HCT116 (cell line): ENCODE data around the gene SORCS2. TPM values are rescaled to one million over a fixed set of nuclear protein-coding genes. Genes with fewer than 3 reads are reported as not detected.

Experiments used
- ATAC-seq: fragments of 200-7000 bp; cut with Tn5 transposase; 2 replicates; pipeline ENCODE4 v1.9.1; 2020; ENCODE audit warnings: mild to moderate bottlenecking, moderate library complexity
- BruUV-seq: library from RNA; stranded (reverse); fragments of 400-500 nt; replicated peaks from 2 replicates; lab custom pipeline; 2021; lab: Mats Ljungman, UMichigan
- CTCF ChIA-PET: fragments of 300-600 bp; sonication (Branson Sonifier 250); formaldehyde crosslinking; loops from one replicate; lab custom pipeline; 2021; ENCODE audit warnings: antibody characterized with exemption; lab: Charles Lee
- POLR2A ChIA-PET: fragments of 300-600, 350-600 bp; sonication (Branson Sonifier 250); formaldehyde crosslinking; loops from one replicate; lab custom pipeline; 2021; ENCODE audit warnings: antibody characterized with exemption; lab: Charles Lee
- RAD21 ChIA-PET, 2 experiments: fragments of 300-600 bp; sonication (Branson Sonifier 250); formaldehyde crosslinking; loops; one replicate each; lab custom pipeline; 2023; ENCODE audit warnings: low total read pairs in 2 of 2; ENCODE audit not compliant: uncharacterized antibody in 2 of 2, unreplicated experiment in 2 of 2, low non-redundant PET in 1 of 2; lab: Charles Lee
- DNase-seq: peaks from one replicate; pipeline ENCODE4 v3.0.0-alpha.2; 2010; ENCODE audit warnings: low read depth, low spot score
- H2AFZ ChIP-seq: fragments of 200-600 bp; shearing (Covaris generic), sonication (generic); 2 replicates; pipeline ENCODE4 v1.6.1; 2017; ENCODE audit warnings: low read depth, mixed run types, mixed read lengths, antibody characterized with exemption, low read length; ENCODE audit not compliant: poor library complexity, severe bottlenecking
- H3K27ac ChIP-seq: 2 replicates; pipeline ENCODE4 v1.5.1; 2012; ENCODE audit warnings: low read depth, low read length
- H3K27me3 ChIP-seq: fragments of 200-600 bp; sonication (generic); 2 replicates; pipeline ENCODE4 v1.6.1; 2016; ENCODE audit warnings: mixed run types, low read length, mixed read lengths; ENCODE audit not compliant: insufficient read depth
- H3K36me3 ChIP-seq, 2 experiments: fragments of 200-500 bp in 1 of 2; fragments of 200-600 bp in 1 of 2; sonication (Bioruptor generic) in 1 of 2; sonication (generic) in 1 of 2; 2 replicates each; pipeline versions ENCODE4 v1.5.1 to v1.6.1; 2014 to 2016; ENCODE audit warnings: low read length in 2 of 2, inconsistent platforms in 1 of 2, mixed read lengths in 1 of 2, mixed run types in 1 of 2; ENCODE audit not compliant: insufficient read depth in 2 of 2, control insufficient read depth in 1 of 2
- H3K4me1 ChIP-seq, 2 experiments: fragments of 200-600 bp in 1 of 2; sonication (generic) in 1 of 2; 2 replicates each; pipeline versions ENCODE4 v1.5.1 to v1.6.1; 2012 to 2017; ENCODE audit warnings: low read length in 2 of 2, inconsistent platforms in 1 of 2, mild to moderate bottlenecking in 1 of 2, mixed read lengths in 1 of 2, mixed run types in 1 of 2, moderate library complexity in 1 of 2; ENCODE audit not compliant: insufficient read depth in 2 of 2, control insufficient read depth in 1 of 2
- H3K4me2 ChIP-seq: fragments of 200-600 bp; sonication (generic); 2 replicates; pipeline ENCODE4 v1.6.1; 2017; ENCODE audit warnings: mixed run types, low read length, mixed read lengths
- H3K4me3 ChIP-seq, 2 experiments: fragments of 200-600 bp in 1 of 2; sonication (generic) in 1 of 2; replicated peaks in 1 of 2; 2 replicates each; pipeline ENCODE4 v1.5.1; 2011 to 2016; ENCODE audit warnings: low read length in 2 of 2, control low read depth in 1 of 2, low read depth in 1 of 2, mild to moderate bottlenecking in 1 of 2, mixed read lengths in 1 of 2, mixed run types in 1 of 2
- H3K79me2 ChIP-seq: fragments of 200-600 bp; sonication (generic); 2 replicates; pipeline ENCODE4 v1.6.1; 2017; ENCODE audit warnings: mild to moderate bottlenecking, mixed run types, low read length, moderate library complexity, mixed read lengths; ENCODE audit not compliant: insufficient read depth
- H3K9ac ChIP-seq: fragments of 200-600 bp; sonication (generic); 2 replicates; pipeline ENCODE4 v1.6.1; 2016; ENCODE audit warnings: low read length, mixed read lengths
- H3K9me2 ChIP-seq: fragments of 200-600 bp; sonication (generic), shearing (Covaris generic); 2 replicates; pipeline ENCODE4 v1.6.1; 2017; ENCODE audit warnings: mixed run types, mild to moderate bottlenecking, moderate library complexity; ENCODE audit not compliant: insufficient read depth
- H3K9me3 ChIP-seq, 2 experiments: fragments of 200-500 bp in 1 of 2; fragments of 200-600 bp in 1 of 2; sonication (Bioruptor generic) in 1 of 2; sonication (generic) in 1 of 2; 2 replicates each; pipeline ENCODE4 v1.6.1; 2014 to 2017; ENCODE audit warnings: low read length in 2 of 2, mixed read lengths in 2 of 2, inconsistent platforms in 1 of 2, low read depth in 1 of 2, mild to moderate bottlenecking in 1 of 2, mixed run types in 1 of 2, moderate library complexity in 1 of 2; ENCODE audit not compliant: control insufficient read depth in 1 of 2, insufficient read depth in 1 of 2
- H4K20me1 ChIP-seq: fragments of 200-600 bp; sonication (generic), shearing (Covaris generic); 2 replicates; pipeline ENCODE4 v1.6.1; 2017; ENCODE audit warnings: mixed run types, mild to moderate bottlenecking, moderate library complexity; ENCODE audit not compliant: insufficient read depth
- CBX3 ChIP-seq: IDR thresholded peaks from 2 replicates; pipeline ENCODE4 v1.6.1; 2012; ENCODE audit warnings: low read depth
- FOSL1 ChIP-seq: IDR thresholded peaks from 2 replicates; pipeline ENCODE4 v1.6.1; 2012; ENCODE audit warnings: low read depth
- JUND ChIP-seq: IDR thresholded peaks from 2 replicates; pipeline ENCODE4 v1.6.1; 2012
- POLR2A ChIP-seq: IDR thresholded peaks from 2 replicates; pipeline ENCODE4 v1.7.0; 2011; ENCODE audit warnings: borderline replicate concordance; ENCODE audit not compliant: insufficient read depth, insufficient read length; ENCODE audit errors: extremely low read depth
- POLR2AphosphoS5 ChIP-seq: IDR thresholded peaks from 2 replicates; pipeline ENCODE4 v1.6.1; 2011; ENCODE audit warnings: mild to moderate bottlenecking, low read depth, low read length, moderate library complexity
- SIN3A ChIP-seq: IDR thresholded peaks from 2 replicates; pipeline ENCODE4 v1.6.1; 2012; ENCODE audit warnings: low read depth
- SRF ChIP-seq: IDR thresholded peaks from 2 replicates; pipeline ENCODE4 v1.6.1; 2012; ENCODE audit warnings: low read depth
- TCF7L2 ChIP-seq: IDR thresholded peaks from 2 replicates; pipeline ENCODE4 v1.7.0; 2011; ENCODE audit warnings: borderline replicate concordance, inconsistent platforms; ENCODE audit not compliant: insufficient read depth, insufficient read length; ENCODE audit errors: extremely low read depth
- YY1 ChIP-seq: IDR thresholded peaks from 2 replicates; pipeline ENCODE4 v1.6.1; 2011; ENCODE audit warnings: low read length, low read depth, moderate library complexity, mild to moderate bottlenecking; ENCODE audit not compliant: insufficient replicate concordance; ENCODE audit errors: extremely low read depth
- ZFX ChIP-seq: fragments of 450-650 bp; IDR thresholded peaks from 2 replicates; pipeline ENCODE4 v1.6.1; 2017
- ZNF274 ChIP-seq: fragments of 200-500 bp; sonication (Bioruptor generic); IDR thresholded peaks from 2 replicates; pipeline ENCODE4 v1.6.1; 2014; ENCODE audit warnings: mild to moderate bottlenecking, low read depth, low read length, inconsistent platforms
- intact Hi-C: fragments of 100-400 bp; cut with micrococcal nuclease; formaldehyde crosslinking; loops from 2 replicates; pipeline ENCODE4 v1.10.0; 2022
- total RNA-seq: library from RNA; stranded (reverse); gene quantifications from one replicate; pipeline ENCODE4 v1.2.1, GENCODE V29; 2021; ENCODE audit not compliant: unreplicated experiment
- TF ChIP-seq, protein P1 (sequence below): IDR thresholded peaks from 2 replicates; pipeline ENCODE4 v1.6.1; 2012
- TF ChIP-seq, protein P2 (sequence below), 3 experiments: fragments of 200-600 bp in 1 of 3; sonication (generic) in 1 of 3; IDR thresholded peaks in 2 of 3; conservative IDR thresholded peaks in 1 of 3; 2 replicates each; pipeline ENCODE4 v1.5.1; 2012 to 2017; ENCODE audit warnings: low read depth in 2 of 3, low read length in 2 of 3, antibody characterized with exemption in 1 of 3, borderline replicate concordance in 1 of 3, control low read depth in 1 of 3, mild to moderate bottlenecking in 1 of 3, mixed read lengths in 1 of 3, mixed run types in 1 of 3, moderate library complexity in 1 of 3; ENCODE audit not compliant: insufficient read depth in 1 of 3
- TF ChIP-seq, protein P3 (sequence below): IDR thresholded peaks from 2 replicates; pipeline ENCODE4 v1.6.1; 2012; ENCODE audit warnings: low read depth
- TF ChIP-seq, protein P4 (sequence below): IDR thresholded peaks from 2 replicates; pipeline ENCODE4 v1.6.1; 2012

SORCS2 gene
- total RNA-seq, 1 experiment from 2014 or later = 0.37 TPM

DNA sequence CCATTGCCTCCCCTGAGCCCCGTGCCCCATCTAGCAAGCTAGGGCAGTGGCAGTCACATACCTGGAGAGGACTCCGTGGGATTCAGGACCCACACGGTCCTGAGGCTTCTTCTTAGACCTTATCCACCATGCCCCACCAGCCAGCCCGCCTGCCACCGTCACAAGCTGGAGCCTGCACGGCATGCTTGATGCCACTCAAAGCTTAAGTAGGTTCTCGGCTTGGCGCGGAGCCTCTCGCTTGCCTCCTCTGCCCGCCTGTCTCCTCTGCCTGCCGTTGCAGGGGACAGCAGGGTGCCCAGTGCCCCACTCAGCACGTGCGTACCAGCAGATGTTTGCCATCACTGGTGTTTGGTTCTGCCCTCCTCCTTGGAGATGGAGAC, 228.3 kb downstream of the SORCS2 start:
- DNase-seq (no peak), ATAC-seq (no peak)
- H3K9me3 ChIP-seq = no peaks in the 10 kb centered on the region; a peak in 1 of 4 replicates
- no peak overlapping the region for H3K27ac ChIP-seq
- no peaks in the 10 kb centered on the region for H3K36me3 ChIP-seq
- BruUV-seq = no TSS peak
- H3K79me2 ChIP-seq = no peaks in the 10 kb centered on the region
- H3K4me1 ChIP-seq = no peaks in the 10 kb centered on the region
- no peaks in the 10 kb centered on the region for H4K20me1 ChIP-seq
- TF ChIP-seq FOSL1 (no peak), POLR2A (no peak), TCF7L2 (no peak), CBX3 (no peak), YY1 (no peak), SIN3A (no peak), JUND (no peak), ZNF274 (no peak), ZFX (no peak), SRF (no peak), POLR2AphosphoS5 (no peak)
- TF ChIP-seq, protein P1, sequence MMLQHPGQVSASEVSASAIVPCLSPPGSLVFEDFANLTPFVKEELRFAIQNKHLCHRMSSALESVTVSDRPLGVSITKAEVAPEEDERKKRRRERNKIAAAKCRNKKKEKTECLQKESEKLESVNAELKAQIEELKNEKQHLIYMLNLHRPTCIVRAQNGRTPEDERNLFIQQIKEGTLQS = no peak
- TF ChIP-seq, protein P2, sequence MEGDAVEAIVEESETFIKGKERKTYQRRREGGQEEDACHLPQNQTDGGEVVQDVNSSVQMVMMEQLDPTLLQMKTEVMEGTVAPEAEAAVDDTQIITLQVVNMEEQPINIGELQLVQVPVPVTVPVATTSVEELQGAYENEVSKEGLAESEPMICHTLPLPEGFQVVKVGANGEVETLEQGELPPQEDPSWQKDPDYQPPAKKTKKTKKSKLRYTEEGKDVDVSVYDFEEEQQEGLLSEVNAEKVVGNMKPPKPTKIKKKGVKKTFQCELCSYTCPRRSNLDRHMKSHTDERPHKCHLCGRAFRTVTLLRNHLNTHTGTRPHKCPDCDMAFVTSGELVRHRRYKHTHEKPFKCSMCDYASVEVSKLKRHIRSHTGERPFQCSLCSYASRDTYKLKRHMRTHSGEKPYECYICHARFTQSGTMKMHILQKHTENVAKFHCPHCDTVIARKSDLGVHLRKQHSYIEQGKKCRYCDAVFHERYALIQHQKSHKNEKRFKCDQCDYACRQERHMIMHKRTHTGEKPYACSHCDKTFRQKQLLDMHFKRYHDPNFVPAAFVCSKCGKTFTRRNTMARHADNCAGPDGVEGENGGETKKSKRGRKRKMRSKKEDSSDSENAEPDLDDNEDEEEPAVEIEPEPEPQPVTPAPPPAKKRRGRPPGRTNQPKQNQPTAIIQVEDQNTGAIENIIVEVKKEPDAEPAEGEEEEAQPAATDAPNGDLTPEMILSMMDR (IDR thresholded peaks at IDR 0.05 in 2 of 3, conservative IDR thresholded peaks at IDR 0.05 in 1 of 3; ENCODE audit: borderline replicate concordance in 1 of 3, insufficient read depth in 1 of 3, low read depth in 2 of 3, low read length in 2 of 3) = no peak
- TF ChIP-seq, protein P3, sequence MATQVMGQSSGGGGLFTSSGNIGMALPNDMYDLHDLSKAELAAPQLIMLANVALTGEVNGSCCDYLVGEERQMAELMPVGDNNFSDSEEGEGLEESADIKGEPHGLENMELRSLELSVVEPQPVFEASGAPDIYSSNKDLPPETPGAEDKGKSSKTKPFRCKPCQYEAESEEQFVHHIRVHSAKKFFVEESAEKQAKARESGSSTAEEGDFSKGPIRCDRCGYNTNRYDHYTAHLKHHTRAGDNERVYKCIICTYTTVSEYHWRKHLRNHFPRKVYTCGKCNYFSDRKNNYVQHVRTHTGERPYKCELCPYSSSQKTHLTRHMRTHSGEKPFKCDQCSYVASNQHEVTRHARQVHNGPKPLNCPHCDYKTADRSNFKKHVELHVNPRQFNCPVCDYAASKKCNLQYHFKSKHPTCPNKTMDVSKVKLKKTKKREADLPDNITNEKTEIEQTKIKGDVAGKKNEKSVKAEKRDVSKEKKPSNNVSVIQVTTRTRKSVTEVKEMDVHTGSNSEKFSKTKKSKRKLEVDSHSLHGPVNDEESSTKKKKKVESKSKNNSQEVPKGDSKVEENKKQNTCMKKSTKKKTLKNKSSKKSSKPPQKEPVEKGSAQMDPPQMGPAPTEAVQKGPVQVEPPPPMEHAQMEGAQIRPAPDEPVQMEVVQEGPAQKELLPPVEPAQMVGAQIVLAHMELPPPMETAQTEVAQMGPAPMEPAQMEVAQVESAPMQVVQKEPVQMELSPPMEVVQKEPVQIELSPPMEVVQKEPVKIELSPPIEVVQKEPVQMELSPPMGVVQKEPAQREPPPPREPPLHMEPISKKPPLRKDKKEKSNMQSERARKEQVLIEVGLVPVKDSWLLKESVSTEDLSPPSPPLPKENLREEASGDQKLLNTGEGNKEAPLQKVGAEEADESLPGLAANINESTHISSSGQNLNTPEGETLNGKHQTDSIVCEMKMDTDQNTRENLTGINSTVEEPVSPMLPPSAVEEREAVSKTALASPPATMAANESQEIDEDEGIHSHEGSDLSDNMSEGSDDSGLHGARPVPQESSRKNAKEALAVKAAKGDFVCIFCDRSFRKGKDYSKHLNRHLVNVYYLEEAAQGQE = no peak
- TF ChIP-seq, protein P4, sequence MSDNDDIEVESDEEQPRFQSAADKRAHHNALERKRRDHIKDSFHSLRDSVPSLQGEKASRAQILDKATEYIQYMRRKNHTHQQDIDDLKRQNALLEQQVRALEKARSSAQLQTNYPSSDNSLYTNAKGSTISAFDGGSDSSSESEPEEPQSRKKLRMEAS = no peak
- H3K4me3 ChIP-seq = no peak overlapping the region
- POLR2A ChIA-PET = no interaction called here
- H2AFZ ChIP-seq = no peak overlapping the region
- no peak overlapping the region for H3K4me2 ChIP-seq
- no peaks in the 10 kb centered on the region for H3K27me3 ChIP-seq
- intact Hi-C loops = no loop called here
- RAD21 ChIA-PET = no interaction called here
- CTCF ChIA-PET = no interaction called here
- no peaks in the 10 kb centered on the region for H3K9me2 ChIP-seq
- no peak overlapping the region for H3K9ac ChIP-seq
